ENCODE results near the gene MMAB. TPM values are rescaled to one million over a fixed set of nuclear protein-coding genes. Genes with fewer than 3 reads are reported as not detected.

Gene MMAB
- polyA plus RNA-seq, 2 of the 4 experiments (the other 2 are of a cell fraction) = 26.1 to 36.8 TPM

DNA sequence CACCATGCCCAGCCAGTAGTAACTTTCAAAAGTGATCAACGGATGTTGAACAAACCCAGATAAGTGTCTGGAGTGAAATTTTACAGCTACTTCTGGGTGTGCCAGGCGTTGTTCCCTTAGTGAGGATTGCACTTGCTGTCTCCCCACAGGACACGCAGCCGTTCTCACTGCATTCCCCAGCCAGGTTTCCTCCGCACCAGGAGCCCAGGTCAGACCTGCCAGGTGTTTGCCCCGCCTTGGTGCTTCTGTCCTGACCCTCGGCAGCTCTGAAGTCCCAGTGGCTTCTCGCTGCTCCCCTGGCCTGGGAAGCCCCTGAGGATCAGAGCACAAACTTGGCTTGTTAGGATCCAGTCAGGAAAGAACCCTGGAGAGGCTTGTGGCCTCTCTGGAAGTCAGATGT is 36.2 kb downstream of the MMAB start (continued):
- TF ChIP-seq MAFK (IDR thresholded peaks at IDR 0.05; ENCODE audit: partially characterized antibody) = no peak

- FAIRE-seq (no peak), DNase-seq (ENCODE audit: low read depth in 1 of 2, low spot score in 1 of 2) (no peak), ATAC-seq (no peak)
- WGBS (ENCODE audit: missing lambda C conversion rate) = 67% methylated on average over 5 of the region's 5 CpGs
- H3K4me3 ChIP-seq = no peak overlapping the region
- CTCF ChIA-PET = interaction anchor here (1.6 to 2.7 kb wide), 2 partner anchors 17 to 239 kb away, joined by 4 to 9 read pairs; no protein-coding TSS in a partner anchor
- H3K4me1 ChIP-seq = no peaks in the 10 kb centered on the region
- TF ChIP-seq FOSB (CRISPR knock-in tag; IDR thresholded peaks at IDR 0.05) (no peak), EHF (CRISPR knock-in tag; IDR thresholded peaks at IDR 0.05) (no peak), GATA3 (IDR thresholded peaks at IDR 0.05; ENCODE audit: borderline replicate concordance) (no peak)
- no peak overlapping the region for H3K4me2 ChIP-seq
- POLR2A ChIA-PET = no interaction called here
- H3K9me3 ChIP-seq = no peaks in the 10 kb centered on the region
- no peak overlapping the region for H3K27ac ChIP-seq
Observed at GRCh38 chr12:109535863-109536250, 37.4 kb downstream of the MMAB start.

DNA sequence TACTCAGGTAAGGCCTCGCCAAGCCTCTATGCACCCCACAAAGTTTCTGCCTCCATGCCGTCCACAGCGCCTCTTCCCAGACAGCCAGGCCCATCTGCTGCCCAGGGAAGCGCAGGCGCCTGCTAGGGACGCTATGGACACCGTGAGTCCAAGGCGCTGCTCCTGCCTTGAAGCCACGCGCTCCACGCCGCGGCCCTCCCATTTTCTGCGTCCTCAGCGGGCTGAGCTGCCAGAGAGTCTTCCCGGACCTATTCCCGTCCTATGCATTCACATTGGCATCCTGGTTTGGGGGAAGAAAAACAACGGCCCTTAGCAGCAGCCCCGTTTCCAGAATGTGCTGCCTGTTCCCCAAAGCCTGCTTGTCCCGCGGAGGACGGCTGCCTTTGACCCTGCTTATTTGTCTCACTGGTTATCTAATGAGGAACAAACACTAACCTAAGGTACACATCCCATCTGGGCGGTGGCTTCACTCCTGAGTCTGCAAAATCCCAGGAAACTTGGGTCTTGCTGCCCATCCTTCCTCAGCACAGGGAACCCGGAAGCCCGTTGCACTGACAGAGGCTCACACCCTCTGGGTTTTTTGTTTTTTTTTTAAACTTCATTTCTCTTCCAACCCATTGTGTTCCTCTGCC is 38.0 kb downstream of the MMAB start:
- TF ChIP-seq, protein P1, sequence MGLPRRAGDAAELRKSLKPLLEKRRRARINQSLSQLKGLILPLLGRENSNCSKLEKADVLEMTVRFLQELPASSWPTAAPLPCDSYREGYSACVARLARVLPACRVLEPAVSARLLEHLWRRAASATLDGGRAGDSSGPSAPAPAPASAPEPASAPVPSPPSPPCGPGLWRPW (IDR thresholded peaks at IDR 0.05) = no peak
- no peak for TF ChIP-seq CBX2 (IDR thresholded peaks at IDR 0.05; ENCODE audit: borderline replicate concordance, low read depth)
- TF ChIP-seq JUN (IDR thresholded peaks at IDR 0.05) = no peak
- TF ChIP-seq KDM5A (IDR thresholded peaks at IDR 0.05) = no peak
- TF ChIP-seq, protein P2, sequence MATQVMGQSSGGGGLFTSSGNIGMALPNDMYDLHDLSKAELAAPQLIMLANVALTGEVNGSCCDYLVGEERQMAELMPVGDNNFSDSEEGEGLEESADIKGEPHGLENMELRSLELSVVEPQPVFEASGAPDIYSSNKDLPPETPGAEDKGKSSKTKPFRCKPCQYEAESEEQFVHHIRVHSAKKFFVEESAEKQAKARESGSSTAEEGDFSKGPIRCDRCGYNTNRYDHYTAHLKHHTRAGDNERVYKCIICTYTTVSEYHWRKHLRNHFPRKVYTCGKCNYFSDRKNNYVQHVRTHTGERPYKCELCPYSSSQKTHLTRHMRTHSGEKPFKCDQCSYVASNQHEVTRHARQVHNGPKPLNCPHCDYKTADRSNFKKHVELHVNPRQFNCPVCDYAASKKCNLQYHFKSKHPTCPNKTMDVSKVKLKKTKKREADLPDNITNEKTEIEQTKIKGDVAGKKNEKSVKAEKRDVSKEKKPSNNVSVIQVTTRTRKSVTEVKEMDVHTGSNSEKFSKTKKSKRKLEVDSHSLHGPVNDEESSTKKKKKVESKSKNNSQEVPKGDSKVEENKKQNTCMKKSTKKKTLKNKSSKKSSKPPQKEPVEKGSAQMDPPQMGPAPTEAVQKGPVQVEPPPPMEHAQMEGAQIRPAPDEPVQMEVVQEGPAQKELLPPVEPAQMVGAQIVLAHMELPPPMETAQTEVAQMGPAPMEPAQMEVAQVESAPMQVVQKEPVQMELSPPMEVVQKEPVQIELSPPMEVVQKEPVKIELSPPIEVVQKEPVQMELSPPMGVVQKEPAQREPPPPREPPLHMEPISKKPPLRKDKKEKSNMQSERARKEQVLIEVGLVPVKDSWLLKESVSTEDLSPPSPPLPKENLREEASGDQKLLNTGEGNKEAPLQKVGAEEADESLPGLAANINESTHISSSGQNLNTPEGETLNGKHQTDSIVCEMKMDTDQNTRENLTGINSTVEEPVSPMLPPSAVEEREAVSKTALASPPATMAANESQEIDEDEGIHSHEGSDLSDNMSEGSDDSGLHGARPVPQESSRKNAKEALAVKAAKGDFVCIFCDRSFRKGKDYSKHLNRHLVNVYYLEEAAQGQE (IDR thresholded peaks at IDR 0.05) = no peak
- no peak for TF ChIP-seq NPAS2 (CRISPR knock-in tag; IDR thresholded peaks at IDR 0.05; ENCODE audit: borderline replicate concordance)
- no peak for TF ChIP-seq RARB (CRISPR knock-in tag; IDR thresholded peaks at IDR 0.05)
- Histone ChIP-seq H3K9me3 (no peaks in the 10 kb centered on the region), H3K4me1 (no peaks in the 10 kb centered on the region), H3K27ac (no peak overlapping the region), H3K4me2 (no peak overlapping the region), H3K4me3 (no peak overlapping the region)
- DNase-seq (ENCODE audit: low read depth in 1 of 2, low spot score in 1 of 2) (no peak), FAIRE-seq (no peak), ATAC-seq (no peak)
- ChIA-PET POLR2A (no interaction called here), CTCF (interaction anchor here (1.6 to 2.7 kb wide), 2 partner anchors 16 to 240 kb away, joined by 4 to 9 read pairs; no protein-coding TSS in a partner anchor)
- WGBS (ENCODE audit: missing lambda C conversion rate) = 94% methylated on average over 25 of the region's 25 CpGs

DNA sequence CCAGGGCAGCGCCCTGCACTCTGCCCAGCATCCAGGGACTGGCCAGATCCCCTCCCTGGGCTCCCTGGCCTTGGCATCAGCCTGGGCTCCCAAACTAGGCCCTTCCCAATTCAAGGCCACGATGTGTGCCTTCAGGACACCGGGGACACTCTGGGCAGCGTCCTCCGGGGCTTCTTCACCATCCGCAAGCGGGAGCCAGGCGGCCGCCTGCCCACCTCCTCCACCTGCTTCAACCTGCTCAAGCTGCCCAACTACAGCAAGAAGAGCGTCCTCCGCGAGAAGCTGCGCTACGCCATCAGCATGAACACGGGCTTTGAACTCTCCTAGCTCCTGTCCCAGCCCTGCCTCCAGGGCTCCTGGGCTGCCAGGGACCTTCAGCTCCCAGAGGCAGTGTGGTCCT is 38.8 kb downstream of the MMAB start:
- ChIA-PET CTCF (interaction anchor here (2.7 kb wide), 1 partner anchor 15 kb away, joined by 9 read pairs; no protein-coding TSS in a partner anchor), POLR2A (no interaction called here)
- WGBS (ENCODE audit: missing lambda C conversion rate) = 91% methylated on average over 14 of the region's 15 CpGs
- no peak; a peak in 1 of 6 replicates for ATAC-seq
- FAIRE-seq = no peak
- Histone ChIP-seq H3K9me3 (no peaks in the 10 kb centered on the region), H3K4me2 (no peak overlapping the region), H3K27ac (no peak overlapping the region), H3K4me3 (no peak overlapping the region), H3K4me1 (no peaks in the 10 kb centered on the region)
- TF ChIP-seq FOXS1 (CRISPR knock-in tag; IDR thresholded peaks at IDR 0.05) = no peak
- TF ChIP-seq JUN (IDR thresholded peaks at IDR 0.05) = no peak
- TF ChIP-seq KDM1A (IDR thresholded peaks at IDR 0.05; ENCODE audit: low read depth) = no peak
- no peak for DNase-seq (ENCODE audit: low read depth in 1 of 2, low spot score in 1 of 2)

DNA sequence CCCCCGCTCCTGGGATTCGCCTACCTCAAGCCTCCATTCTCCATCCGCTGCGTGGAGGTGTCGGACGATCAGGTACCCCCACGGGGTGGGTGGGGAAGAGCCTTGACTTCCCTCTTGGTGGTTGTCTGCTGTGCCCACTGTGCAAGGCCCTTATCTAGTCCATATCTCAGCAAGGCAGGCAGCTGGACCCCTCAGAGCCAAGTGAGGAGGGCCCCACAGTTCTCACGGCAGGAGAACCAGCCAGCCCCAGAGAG is 39.9 kb downstream of the MMAB start:
- Histone ChIP-seq H3K27ac (no peak overlapping the region), H3K9me3 (no peaks in the 10 kb centered on the region), H3K4me3 (no peak overlapping the region), H3K4me2 (no peak overlapping the region), H3K4me1 (no peaks in the 10 kb centered on the region)
- TF ChIP-seq FOSL2 (IDR thresholded peaks at IDR 0.05) (no peak), FOSL2 (CRISPR knock-in tag; IDR thresholded peaks at IDR 0.05) (no peak), ESRRA (IDR thresholded peaks at IDR 0.05; ENCODE audit: borderline replicate concordance, low read length) (no peak), NFE2L2 (conservative IDR thresholded peaks at IDR 0.05; ENCODE audit: low read length) (no peak), POLR2A (IDR thresholded peaks at IDR 0.05; ENCODE audit: low read length) (no peak), BHLHE40 (IDR thresholded peaks at IDR 0.05; ENCODE audit: low read depth, low read length) (no peak), JUN (IDR thresholded peaks at IDR 0.05) (no peak), USF2 (IDR thresholded peaks at IDR 0.05) (no peak), EHF (CRISPR knock-in tag; IDR thresholded peaks at IDR 0.05) (no peak), MAX (IDR thresholded peaks at IDR 0.05) (no peak), CHD2 (IDR thresholded peaks at IDR 0.05; ENCODE audit: low read length, partially characterized antibody) (no peak), SMC3 (IDR thresholded peaks at IDR 0.05) (no peak), EHMT2 (IDR thresholded peaks at IDR 0.05; ENCODE audit: low read depth) (no peak), ZFP36 (IDR thresholded peaks at IDR 0.05; ENCODE audit: borderline replicate concordance, partially characterized antibody) (no peak)
- TF ChIP-seq, protein P1 (IDR thresholded peaks at IDR 0.05) = no peak
- DNase-seq (ENCODE audit: low read depth in 1 of 2, low spot score in 1 of 2) = no peak
- no peak for FAIRE-seq
- ATAC-seq = no peak
- CTCF ChIA-PET = interaction anchor here (1.5 kb wide), 1 partner anchor 242 kb away, joined by 3 read pairs; no protein-coding TSS in a partner anchor
- WGBS (ENCODE audit: missing lambda C conversion rate) = 89% methylated on average over 5 of the region's 8 CpGs
- POLR2A ChIA-PET = no interaction called here
